ENCODE measurements around the gene BSG.
"Not testable (repeated sequence)": the region's sequence is repeated elsewhere in the genome, so short reads cannot be mapped to it uniquely, and the experiment has no call there.

Gene BSG

DNA sequence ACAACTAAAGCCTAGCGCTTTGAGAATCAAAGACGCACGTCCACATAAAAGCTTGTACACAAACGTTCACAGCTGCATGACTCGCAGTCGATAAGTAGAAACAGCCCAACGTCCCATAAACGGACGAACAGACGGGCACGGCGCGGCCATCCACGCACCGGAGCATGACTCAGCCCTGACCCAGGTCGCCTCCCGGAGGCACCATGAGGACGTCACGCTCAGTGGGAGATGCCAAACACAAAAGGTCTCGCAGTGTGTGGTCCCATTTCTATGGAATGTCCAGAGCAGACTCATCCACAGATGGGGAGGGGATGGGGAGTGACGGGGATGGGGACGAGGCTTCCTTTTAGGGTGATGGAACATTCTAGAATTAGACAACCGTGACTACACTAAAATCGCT, 51.6 kb downstream of the BSG start:
- DNase-seq, result no peak

DNA sequence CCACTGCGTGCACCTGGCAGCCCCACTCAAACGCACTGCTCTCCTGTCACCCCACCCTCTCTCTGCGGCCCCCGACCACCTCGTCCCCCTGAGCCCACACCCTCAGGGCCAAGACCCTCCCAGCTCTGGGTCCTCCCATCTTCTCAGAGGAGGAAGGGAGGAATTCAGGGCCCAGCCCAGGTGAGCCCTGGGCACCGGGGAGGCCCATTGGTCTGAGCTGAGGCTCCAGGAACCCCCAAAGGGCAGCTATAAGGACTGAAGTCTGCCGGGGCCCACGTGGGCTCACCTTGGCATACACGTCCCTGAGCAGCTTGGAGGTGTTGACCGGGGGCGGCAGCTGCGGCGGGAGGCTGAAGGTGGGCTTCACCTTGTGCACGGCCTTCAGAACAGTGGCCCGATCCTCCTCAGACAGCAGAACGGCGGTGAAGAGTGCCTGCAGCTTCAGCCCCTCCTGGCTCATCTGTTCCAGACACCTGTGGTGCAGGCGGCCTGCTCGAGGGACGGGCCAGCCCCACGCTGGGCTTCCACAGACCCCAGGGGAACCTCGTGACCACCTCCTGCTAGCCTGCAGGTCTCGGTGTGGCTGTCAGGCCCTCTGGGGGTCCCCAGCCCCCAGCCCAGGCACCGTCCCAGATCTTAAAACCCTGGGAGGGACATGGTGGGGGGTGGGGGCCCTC, 52.2 kb downstream of the BSG start:
- no peak for DNase-seq

DNA sequence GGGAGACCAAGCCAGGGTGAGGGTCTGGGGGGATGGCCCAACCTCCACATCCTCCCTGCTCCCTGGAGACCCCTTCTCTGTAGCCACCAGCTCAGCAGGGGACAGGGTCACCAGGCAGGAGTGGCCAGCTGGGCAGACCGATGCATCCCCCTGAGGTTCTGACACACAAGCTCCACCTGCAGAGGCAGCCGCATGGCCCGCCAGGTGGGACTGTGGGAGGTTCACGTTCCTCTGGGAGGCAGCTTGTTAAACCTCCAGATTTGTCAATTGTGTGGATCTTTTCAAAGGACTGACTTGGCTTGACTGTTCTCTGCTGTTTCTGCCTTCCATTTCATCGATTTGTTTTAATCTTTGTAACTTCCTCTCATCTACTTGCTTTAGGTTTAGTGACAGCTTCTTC, 52.9 kb downstream of the BSG start:
- DNase-seq, result no peak

DNA sequence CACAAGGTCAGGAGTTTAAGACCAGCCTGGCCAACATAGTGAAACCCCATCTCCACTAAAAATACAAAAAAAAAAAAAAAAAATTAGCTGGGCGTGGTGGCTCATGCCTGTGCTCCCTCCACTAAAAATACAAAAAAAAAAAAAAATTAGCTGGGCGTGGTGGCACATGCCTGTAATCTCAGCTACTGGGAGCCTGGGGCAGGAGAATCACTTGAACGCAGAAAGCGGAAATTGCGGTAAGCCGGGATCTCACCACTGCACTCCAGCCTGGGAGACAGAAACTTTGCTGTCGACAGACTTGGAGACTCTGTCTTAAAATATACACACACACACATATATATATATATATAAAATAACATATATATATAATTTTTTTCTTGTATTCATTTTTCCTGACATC, 54.2 kb downstream of the BSG start:
- not testable (repeated sequence) for DNase-seq

DNA sequence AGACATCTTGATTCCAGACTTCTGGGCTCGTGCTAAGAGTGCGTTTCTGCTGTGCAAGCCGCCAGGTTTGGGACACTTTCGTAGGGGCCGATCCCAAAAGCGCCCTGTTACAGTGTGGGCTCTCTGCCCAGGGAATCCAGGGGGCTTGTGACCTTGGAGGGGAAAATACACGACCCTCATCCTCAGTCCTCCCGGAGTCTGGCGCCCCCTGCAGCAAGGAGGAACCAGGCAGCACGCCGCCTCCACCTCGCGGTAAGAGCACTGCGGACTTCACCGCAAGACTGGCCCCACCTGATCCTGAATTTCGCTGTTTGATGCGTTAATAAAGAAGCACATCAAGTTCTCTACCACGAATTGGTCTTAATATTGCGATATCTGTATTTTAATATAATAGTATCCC, 55.8 kb downstream of the BSG start:
- no peak for DNase-seq

DNA sequence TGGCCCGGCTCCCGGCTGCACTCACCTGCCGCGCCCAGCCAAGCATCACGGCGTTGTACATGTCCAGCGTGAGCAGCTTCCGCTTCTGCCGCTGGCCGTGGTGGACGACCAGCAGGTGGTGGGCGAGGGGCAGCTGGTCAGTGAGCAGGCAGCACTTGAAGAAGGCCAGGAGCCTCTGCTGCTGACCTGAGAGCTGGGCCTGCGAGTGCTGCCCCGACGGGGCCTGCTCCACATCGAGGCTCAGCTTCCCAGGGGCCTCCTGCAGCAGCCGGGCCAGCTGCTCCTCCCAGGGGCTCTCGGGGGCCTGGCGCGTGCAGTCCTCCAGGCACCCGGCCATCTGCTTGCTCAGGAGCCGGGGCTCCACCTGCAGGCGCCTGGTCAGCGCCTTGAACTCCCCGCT, 57.1 kb downstream of the BSG start:
- not testable (repeated sequence) for DNase-seq

DNA sequence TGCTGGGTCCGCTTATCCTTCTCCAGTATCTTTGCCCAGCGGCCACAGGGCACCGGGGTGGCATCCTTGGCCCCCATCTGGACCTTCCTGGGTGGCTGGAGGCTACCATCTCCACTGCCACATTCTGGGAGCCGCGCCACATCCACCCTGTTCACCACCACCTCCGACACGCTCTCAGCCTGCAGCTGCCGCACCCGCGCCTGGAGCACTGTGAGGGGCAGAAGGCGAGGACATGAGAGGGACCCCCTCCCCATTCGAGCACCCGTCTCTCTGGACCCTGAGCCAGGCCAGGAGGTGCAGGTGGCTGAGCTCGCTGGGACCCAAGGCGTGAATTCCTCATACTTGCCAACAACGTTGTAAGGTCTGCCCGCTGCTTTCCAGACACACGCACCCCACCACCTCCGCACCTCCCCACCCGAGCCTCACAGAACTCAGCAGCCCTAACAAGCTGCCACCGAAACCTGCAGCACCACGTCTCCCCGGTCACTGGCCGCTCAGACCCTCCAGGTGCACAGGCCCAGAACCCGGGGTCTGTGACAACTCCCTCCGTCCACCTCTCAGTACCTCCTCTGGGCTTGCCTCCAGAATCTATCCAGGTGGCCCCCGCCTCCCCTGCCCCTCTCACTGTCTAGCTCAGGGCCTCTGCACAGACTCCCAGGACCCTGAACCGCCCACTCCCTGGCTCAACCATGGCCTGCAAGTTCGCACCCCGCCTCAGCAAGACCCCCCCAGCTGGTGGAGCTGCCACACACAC, 57.7 kb downstream of the BSG start:
- DNase-seq, result no peak

DNA sequence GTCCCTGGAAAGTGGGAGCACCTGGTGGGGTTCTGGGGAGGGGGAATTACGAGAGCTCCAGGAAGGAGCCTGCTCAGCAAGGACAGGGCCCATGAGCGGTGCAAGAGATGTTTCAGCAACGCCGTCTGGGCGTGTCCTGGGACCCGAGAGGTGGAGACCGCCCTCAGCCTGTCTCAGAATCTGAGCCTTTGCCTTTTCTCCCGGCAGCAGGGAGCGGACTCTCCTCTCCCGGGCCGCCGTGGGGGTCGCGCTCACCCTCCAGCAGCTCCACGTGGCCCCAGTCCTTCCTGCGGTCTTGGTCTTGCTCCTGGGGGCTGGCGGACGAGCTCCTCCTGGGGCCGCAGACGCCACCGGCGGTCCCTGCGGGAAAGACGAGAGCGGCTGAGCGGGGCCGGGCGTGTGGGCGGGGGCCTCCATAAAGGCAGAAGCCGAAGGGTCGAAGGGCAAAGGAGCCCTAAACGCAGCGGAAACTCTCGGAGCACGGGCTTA, 60.2 kb downstream of the BSG start:
- DNase-seq, result no peak

Measured in cortex of kidney (tissue), 1 donor.